HL-60/S4 treated with phorbol 12-myristate 13-acetate at 8.2 ng/mL for 4 days and 3 days (cell line): ENCODE data around the gene PDC.
"Not testable (repeated sequence)": the region's sequence is repeated elsewhere in the genome, so short reads cannot be mapped to it uniquely, and the experiment has no call there.

Experiments
- in situ Hi-C: fragments of 300-500 bp; cut with MboI; formaldehyde crosslinking; loops from 2 replicates; pipeline ENCODE4 v1.15.0; 2022; ENCODE audit warnings: low sequenced_read_pairs

PDC gene

GRCh38 chr1:186473047-186473446 lies 12.1 kb upstream of the PDC start:
- in situ Hi-C loops = no loop called here

GRCh38 chr1:186465946-186466345 lies 5.0 kb upstream of the PDC start:
- in situ Hi-C loops = no loop called here

DNA sequence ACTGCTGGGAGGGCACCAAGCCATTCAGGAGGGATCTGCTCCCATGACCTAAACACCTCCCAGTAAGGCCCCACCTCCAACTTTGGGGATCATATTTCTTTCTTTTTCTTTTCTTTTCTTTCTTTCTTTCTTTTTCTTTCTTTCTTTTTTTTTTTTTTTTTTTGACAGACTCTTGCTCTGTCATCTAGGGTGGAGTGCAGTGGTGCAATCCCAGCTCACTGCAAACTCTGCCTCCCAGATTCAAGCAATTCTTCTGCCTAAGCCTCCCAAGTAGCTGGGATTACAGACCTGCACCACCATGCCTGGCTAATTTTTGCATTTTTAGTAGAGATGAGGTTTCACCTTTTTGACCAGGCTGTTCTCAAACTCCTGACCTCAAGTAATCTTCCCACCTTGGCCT lies 4.6 kb upstream of the PDC start:
- in situ Hi-C loops = not testable (repeated sequence)

- in situ Hi-C loops = no loop called here
These were observed 3.0 kb upstream of the PDC start for GRCh38 chr1:186463926-186464325.

DNA sequence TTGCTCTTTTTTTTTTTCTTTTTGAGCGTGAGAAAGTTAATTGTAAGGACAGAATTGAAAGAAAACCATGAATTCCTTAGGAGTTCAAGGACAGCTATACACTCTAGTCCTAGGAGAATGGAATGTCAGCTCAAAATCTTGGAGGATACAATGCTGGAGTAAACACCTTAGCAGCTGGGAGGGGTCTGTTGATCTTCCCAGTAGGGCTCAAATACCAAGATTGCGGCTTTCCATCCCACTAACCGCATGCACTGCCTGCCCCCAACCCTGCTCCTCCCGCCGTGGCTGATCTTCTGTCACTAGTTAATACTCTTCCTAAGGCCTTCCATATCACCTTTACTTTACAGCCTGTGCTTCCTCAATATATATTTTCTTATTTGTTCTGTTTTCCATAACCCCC lies 2.6 kb upstream of the PDC start:
- in situ Hi-C loops = no loop called here

DNA sequence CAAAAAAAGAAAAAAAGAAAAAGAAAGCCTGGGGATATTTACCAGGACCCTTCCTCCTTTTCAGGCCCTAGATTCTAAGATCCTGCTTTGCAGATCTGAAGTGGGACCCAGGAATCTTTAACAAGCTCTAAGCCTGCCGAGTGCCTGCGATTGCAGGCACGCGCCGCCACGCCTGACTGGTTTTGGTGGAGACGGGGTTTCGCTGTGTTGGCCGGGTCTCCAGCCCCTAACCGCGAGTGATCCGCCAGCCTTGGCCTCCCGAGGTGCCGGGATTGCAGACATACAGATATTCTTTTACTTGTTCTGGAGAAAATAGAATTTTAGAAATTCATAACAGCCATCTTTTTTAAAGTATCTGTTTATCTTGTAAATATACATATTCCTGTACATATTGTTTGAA lies 1.8 kb downstream of the PDC start:
- in situ Hi-C loops = not testable (repeated sequence)

DNA sequence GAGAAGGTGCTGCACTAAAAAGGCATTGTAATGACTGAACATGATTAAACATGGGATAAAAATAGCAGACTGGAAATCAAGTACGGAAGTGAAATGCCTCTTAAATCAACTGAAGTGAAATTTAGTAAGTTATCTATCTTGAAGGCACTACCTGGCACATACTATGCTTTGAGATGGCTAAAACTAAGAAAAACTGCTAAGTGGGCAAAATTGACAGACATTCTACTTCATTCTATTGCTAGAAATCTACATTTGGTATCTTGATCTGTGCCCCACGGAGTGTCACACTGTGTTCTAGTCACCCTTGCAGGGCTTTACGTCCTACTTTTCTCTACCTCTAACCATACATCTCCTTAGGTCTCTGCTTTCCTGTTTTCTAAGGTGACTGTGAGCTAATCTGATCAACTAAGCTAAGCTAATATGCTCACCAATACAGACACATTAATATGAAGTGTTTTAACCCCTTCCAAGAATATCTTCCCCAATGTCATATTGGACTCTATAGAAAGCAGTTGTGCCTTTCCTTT lies 4.1 kb downstream of the PDC start:
- in situ Hi-C loops = no loop called here

DNA sequence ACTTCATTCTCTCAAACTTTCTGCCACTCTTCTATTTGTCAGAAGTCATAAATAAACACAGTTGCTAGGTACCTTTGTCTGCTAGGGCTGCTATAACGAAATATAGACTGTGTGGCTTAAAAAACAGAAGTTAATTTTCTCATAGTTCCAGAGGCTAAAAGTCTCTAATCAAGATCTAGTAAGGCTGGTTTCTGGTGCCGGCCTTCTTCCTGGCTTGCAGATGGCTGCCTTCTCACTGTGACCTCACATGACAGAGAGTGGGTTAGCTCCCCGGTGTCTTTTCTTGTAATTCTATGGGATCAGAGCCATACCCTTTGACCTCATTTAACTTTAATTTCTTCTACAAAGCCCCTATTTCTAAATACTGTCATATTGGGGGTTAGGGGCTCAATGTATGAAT lies 5.9 kb downstream of the PDC start:
- in situ Hi-C loops = no loop called here

GRCh38 chr1:186446152-186446551 lies 14.8 kb downstream of the PDC start:
- in situ Hi-C loops = no loop called here

DNA sequence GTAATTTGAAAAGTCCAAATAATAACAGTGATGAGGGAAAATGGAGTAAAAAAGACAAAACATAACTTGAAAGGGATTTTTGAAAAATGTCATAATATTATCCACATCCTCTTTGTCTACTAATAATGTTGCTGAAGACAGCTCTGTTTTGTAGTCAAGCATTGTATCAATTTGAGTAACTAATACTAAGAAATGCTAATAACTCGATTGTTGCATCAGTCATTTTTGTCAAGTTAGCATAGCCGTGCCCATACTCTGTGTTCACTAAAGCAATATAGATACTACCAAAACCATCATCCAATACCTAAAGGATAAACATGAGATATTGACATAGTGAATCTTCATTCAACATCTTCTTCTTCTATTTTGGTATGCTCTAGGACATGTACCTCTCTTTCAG lies 17.3 kb downstream of the PDC start:
- in situ Hi-C loops = no loop called here

DNA sequence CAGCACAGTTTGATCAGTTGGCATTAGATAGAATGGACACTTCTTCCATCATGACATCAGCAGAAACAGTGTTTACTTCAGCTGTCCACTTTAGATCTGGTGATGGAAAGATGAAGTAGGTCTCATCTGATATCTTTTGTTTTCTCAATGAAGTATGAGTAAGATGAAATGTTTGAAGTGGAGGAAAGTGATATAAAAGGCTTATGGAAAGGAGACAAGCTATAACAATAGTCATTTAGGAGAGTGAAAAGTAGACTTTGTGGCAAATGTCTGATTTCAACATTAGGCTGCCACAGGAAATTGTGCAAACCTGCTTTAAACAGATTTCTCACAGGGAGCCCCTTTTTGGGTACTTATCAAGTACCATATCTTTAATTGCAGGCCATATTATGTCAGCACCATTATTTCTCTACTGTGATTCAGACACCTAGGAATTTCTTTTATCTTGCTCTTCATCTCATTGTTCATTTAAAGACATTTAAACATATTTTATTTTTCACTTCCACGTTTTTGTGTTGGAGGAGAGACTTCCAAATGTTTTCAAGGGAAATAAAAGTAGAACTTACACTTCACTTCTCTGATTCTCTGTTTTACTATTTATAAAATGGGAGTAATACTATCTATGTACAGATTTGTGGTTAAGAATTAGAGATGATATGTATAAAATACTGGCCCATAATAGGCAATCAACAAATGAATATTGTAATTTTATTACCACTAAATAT lies 18.1 kb downstream of the PDC start:
- in situ Hi-C loops = no loop called here

DNA sequence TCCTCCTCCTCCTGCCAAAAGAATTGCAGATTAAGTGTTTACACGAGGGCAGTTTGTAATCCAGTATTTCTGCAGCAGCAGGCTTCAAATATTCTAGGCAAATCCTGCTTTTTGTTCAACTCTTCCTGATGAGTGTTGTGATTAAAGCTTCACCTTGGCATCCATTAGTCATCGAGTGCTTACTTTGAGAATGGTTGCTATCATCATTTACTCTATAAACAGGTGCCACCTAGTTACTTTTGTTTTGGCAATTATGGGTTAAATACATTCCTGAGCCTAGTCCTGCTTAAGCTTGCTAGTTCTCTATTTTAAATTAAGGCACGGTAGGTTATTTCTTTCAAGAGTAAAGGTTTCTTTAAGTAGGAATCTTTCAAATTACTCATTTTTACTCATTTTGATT lies 20.3 kb downstream of the PDC start:
- in situ Hi-C loops = no loop called here

DNA sequence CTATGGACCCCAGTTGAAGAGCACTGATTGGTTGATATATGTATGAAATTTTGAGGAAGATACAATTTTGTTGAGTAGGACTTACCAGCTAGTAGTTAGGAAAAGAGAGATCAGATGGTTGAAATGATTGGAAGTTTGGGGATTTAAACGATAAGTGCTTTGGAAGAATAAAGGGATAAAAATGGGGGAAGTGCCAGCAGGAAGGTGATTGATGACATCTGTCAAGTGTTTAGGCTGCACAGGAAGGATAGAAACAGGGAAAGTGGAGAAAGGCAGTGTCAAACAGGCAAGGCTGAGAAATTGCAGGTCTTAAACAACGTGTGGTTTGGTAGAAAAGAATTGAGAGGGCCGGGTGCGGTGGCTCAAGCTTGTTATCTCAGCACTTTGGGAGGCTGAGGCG lies 22.3 kb downstream of the PDC start:
- in situ Hi-C loops = no loop called here

DNA sequence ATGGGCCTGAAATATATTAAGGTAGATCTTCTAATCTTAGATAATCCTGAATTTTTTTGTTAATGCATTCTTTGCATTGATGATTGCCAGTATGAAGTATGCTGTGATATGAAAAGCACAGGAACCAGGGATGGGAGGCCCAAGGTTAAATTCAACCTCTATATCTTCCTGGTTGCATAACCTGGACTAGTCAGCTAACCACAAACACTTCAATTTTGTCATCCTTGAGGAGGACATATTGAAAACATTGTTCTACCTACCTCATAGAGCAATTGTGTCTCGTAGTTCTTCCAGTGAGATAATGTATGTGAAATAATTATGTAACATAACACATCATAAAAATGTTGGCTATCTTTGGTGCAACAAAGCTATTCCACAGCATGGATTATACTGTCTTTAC lies 25.6 kb downstream of the PDC start:
- in situ Hi-C loops = no loop called here

DNA sequence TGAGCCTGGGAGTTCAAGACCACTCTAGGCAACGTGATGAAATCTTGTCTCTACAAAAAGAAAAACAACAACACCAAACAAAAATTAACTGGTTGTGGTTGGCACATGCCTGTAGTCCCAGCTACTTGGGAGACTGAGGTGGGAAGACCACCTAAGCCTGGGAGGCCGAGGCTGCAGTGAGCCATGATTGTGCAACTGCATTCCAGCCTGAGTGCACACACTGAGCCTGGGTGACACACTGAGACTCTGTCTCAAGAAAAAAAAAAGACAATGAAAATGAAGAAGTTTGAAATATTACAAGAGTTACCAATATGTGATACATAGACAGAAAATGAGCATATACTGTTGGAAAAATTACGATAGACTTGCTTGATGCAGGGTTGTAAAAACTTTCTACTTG lies 31.9 kb downstream of the PDC start:
- in situ Hi-C loops = no loop called here

DNA sequence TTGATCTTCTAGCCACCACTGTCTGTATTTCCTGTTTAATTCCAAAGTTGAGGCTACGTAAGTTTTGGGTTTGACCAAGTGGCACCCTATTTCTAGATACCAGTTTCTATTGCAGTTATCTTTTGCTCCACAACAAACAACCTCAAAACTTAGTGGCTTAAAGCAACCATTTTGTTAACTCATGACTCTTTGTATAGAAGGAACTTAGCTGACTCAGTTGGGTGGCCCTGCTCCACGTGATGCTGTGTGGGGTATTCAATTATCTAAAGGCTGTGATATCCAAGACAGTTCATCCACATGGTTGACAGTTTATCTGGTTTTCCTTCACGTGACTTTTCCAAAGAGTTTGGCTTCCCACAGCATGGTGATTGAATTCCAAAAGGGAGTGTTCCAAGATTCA lies 34.8 kb downstream of the PDC start:
- in situ Hi-C loops = no loop called here

DNA sequence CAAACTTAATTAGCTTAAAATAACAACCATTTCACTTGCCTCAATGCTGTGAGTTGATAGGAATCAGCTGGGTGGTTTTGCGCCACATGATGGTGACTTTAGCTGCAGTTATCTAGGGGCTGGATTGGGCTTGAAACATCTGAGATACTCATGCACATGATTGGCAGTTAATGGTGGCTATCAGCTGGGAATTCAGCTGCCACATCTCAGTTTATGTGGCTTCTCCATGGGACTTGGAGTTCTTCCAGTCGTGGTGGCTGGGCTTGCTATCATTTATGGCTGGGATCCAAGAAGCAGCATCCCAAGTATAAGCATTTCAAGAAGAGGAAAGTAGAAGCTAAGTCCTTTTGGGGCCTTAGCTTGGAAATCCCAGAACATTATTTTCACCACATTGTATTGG lies 36.4 kb downstream of the PDC start:
- in situ Hi-C loops = no loop called here

- in situ Hi-C loops = no loop called here
These were observed 39.5 kb downstream of the PDC start for GRCh38 chr1:186421446-186421845.

DNA sequence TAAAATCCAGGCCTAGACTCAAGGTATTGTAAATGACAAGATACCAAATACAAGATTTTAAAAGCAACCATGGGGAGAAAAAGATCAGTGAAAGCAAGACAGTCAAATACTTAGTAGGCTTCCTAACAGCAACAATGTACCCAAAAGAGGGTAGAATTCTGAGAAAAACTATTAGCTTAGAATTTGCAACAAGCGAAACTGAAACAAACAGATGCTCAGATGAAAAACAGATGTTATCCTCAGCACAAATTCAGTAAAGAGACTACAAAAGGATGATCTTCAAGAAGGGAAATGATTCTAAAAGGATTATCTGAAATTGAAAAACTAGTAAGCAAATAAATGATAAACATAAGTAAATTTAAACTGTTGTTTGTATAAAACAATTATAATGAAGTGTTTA lies 40.0 kb downstream of the PDC start:
- in situ Hi-C loops = no loop called here

GRCh38 chr1:186420311-186420710 lies 40.6 kb downstream of the PDC start:
- in situ Hi-C loops = no loop called here

GRCh38 chr1:186418503-186418902 lies 42.4 kb downstream of the PDC start:
- in situ Hi-C loops = no loop called here

GRCh38 chr1:186413319-186413718 lies 47.6 kb downstream of the PDC start:
- in situ Hi-C loops = no loop called here

GRCh38 chr1:186409091-186409490 lies 51.8 kb downstream of the PDC start:
- in situ Hi-C loops = no loop called here
